ENCODE data around the gene GPC6.

- TF ChIP-seq CTCF (IDR thresholded peaks at IDR 0.05; ENCODE audit: low read depth, low read length) (no peak), EZH2phosphoT487 (IDR thresholded peaks at IDR 0.05; ENCODE audit: low read depth) (no peak)
Measured at GRCh38 chr13:93723316-93723715, 496.7 kb downstream of the GPC6 start.
